GM13977 (cell line): Measurements from ENCODE around the gene MAST4.

Source experiments
- DNase-seq: peaks from one replicate; pipeline ENCODE4 v3.0.0; 2012; ENCODE audit warnings: low spot score
- CTCF ChIP-seq: IDR thresholded peaks from 2 replicates; pipeline ENCODE4 v1.5.1; 2012; ENCODE audit warnings: mild to moderate bottlenecking, control low read depth; ENCODE audit not compliant: insufficient read depth; ENCODE audit errors: extremely low read depth, missing control alignments
- in situ Hi-C: fragments of 300-500 bp; cut with MboI; formaldehyde crosslinking; loops from one replicate; pipeline ENCODE4 v1.12.0; 2022; ENCODE audit warnings: low sequenced_read_pairs, low pct_unique_long_range_greater_than_20kb, mixed read lengths, inconsistent platforms; ENCODE audit not compliant: unreplicated experiment

MAST4 gene

GRCh38 chr5:67104859-67105258 is 508.7 kb downstream of the MAST4 start:
- TF ChIP-seq CTCF: no peak
- no peak for DNase-seq

GRCh38 chr5:67105270-67105669 is 509.1 kb downstream of the MAST4 start:
- no peak for TF ChIP-seq CTCF
- in situ Hi-C loops: no loop called here
- no peak for DNase-seq

More at GRCh38 chr5:67104859-67105258, 508.7 kb downstream of the MAST4 start:
- in situ Hi-C loops: no loop called here

GRCh38 chr5:67106626-67107342 is 510.6 kb downstream of the MAST4 start:
- no peak for TF ChIP-seq CTCF
- in situ Hi-C loops: no loop called here
- DNase-seq: no peak

- DNase-seq: no peak
- no peak for TF ChIP-seq CTCF
- in situ Hi-C loops: no loop called here
Measured at GRCh38 chr5:67111779-67112178, 515.6 kb downstream of the MAST4 start.

- in situ Hi-C loops: no loop called here
- DNase-seq: no peak
- TF ChIP-seq CTCF: no peak
Measured at GRCh38 chr5:67115246-67115645, 519.1 kb downstream of the MAST4 start.

- TF ChIP-seq CTCF: no peak
- no peak for DNase-seq
- in situ Hi-C loops: no loop called here
Measured at GRCh38 chr5:67115817-67116216, 519.6 kb downstream of the MAST4 start.
